Left renal cortex interstitium (tissue), 4 donors: Measurements from ENCODE around the gene PCMT1. TPM values are rescaled to one million over a fixed set of nuclear protein-coding genes. Genes with fewer than 3 reads are reported as not detected.
"Not testable (repeated sequence)": the region's sequence is repeated elsewhere in the genome, so short reads cannot be mapped to it uniquely, and the experiment has no call there.

ENCODE experiments used
- DNase-seq, 4 donors: peaks; one replicate each; pipeline ENCODE4 v3.0.0-alpha.2; 2013; ENCODE audit warnings: low read depth in 4 of 4, low spot score in 2 of 4, missing footprints in 1 of 4
- polyA plus RNA-seq, 4 donors: library from polyadenylated mRNA; unstranded; fragments of 120-200 nt; gene quantifications; one replicate each; pipeline ENCODE4 v1.2.1, GENCODE V29; 2013; ENCODE audit not compliant: insufficient read length in 4 of 4

The PCMT1 gene
- polyA plus RNA-seq, 4 donors = 83.3 to 98.4 (median 90.1) TPM

DNA sequence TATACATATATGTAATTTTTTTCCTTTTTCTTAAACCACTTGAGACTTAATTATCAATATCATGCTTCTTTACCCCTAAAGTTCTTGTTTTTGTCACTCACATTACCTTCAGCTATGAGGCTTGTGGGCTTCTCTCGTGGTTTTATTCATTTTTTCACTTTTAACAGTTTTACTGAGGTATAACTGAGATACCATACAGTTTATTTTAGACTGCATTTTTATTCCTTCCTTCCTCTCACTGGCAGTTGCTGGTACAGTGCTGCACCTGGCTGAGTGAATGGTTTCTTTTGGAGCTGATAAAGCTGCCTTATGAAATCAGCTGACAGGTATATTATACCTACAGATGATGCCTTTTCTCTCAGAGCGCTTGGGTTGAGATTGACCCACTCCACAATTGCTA, 60.3 kb downstream of the PCMT1 start:
- DNase-seq = no peak

DNA sequence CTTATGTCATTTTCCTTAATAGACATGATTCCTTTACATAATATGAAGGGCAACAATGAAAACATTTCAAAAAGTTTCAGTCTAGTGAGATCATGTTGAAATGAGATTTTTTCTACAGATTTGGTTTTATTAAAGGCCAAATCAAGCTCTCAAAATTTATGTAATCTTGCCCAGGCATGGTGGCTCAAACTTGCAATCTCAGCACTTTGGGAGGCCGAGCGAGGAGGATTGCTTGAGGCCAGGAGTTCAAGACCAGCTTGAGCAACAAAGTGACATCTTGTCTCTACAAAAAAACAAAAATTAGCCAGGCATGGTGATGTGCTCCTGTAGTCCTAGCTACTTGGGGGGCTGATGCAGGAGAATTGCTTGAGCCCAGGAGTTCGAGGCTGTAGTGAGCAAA, 63.8 kb downstream of the PCMT1 start:
- DNase-seq = no peak

DNA sequence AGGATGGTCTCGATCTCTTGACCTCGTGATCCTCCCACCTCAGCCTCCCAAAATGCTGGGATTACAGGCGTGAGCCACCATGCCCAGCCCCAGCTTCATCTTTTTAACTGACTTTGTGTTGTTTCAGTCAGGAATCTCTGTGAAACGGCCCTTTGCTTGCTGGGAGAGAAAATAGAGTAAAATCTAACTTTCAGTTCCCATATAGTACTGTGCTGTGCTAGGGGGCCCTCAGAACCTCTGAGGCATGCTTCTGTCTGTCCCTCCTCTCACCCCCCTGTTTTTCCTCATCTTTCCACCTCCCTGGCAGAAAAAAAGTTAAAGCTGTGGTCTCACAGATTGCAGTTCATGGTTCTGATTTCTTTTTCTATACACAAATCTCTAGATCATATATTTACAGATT, 66.2 kb downstream of the PCMT1 start:
- no peak for DNase-seq

DNA sequence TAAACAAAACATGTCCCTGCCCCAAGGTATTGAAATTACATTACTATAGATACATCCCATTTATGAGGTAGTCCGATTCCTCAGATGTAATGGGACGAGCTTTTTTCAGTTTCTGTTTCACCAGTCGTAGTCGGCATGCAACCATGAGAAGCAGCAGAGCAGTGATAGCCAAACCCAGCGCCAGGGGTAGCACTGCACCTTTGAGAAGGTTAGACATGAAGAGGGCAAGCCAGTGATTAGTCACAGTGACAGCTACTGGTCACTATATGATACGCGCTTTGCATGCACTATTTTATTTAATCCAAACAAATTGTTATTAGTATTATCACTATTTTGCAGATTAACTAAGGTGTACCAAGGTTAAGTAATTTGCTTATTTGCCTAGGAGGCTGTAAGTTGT, 71.0 kb downstream of the PCMT1 start:
- no peak for DNase-seq

DNA sequence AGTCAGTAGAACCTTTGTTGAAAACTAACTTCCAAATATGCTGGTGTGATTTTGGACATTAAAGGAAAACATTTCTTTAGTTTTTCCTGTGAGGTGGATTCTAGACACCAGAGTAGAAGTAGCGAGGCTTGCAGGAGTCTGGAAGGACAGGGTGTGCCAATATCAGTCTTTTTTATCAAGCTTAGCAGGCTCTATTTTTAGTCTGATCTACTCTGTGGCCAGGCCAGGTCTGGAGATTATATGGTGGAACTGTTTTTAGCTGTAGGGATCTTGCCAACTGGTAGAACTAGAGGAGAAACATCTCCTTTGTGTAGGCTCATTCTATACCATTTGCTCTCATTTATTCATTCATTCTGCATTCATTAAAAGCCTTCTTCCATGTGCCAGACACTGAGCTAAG, 72.0 kb downstream of the PCMT1 start:
- DNase-seq = no peak

DNA sequence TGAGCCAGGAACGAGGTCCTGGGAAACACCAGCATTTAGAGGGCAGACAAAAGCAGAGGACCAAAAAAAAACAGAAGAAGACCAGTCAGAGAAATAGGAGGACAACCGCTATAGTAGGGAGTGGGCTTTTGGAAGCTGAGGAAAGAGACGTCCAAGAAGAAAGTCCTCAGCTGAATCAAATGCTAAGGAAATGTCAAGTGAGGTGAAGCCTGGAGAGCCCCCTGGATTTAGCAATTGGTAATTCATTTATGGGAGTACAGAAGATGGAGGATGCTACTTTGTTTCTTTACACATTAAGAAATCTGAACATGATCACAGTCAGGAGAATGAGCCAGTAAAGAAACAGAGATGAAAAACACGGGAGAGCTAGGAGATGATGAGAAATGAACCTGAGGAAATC, 73.5 kb downstream of the PCMT1 start:
- no peak for DNase-seq

DNA sequence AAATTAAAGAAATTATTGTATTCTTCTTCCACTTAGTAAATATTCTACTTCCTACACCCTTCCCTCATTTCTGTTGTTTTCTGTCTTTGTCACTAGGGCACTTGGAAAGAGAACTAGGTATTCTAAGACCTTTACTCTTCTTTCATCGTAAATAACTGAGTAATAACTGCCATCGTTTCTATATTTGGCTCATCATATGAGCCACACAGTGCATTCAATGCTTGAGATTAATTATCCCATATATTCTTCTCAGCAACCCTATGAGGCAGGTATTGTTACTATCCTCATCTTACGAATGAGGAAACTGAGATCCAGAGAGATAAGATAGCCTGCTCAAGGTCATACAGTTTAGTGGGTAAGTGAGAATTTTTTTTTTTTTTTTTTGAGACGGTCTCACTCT, 75.8 kb downstream of the PCMT1 start:
- no peak for DNase-seq

DNA sequence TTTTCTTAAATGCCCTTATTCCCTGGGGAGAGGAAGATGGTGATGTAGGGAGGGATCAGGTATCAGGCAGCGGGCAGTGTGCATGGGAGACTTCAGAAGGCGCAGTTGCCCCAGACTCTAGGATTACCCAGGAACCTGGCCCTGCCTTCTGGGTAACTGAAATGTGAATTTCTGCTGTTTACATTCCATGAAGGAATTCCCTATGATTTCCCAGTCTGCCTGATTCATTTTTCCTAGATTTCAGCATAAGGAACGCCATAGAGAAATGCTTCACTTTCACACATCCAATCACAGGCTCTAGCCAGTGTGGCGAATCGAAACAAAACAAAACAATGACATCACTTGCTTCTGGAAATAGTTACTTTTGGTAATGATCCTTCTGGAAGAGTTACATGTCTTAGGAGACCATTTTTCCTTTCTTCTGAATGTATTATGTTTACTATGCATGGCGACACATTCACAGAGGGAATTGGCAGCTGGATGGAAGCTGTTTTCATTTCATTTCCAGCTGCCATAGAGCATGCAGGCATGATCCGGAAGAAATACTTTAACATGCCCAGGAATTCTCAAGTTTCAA, 81.3 kb downstream of the PCMT1 start:
- DNase-seq = no peak

DNA sequence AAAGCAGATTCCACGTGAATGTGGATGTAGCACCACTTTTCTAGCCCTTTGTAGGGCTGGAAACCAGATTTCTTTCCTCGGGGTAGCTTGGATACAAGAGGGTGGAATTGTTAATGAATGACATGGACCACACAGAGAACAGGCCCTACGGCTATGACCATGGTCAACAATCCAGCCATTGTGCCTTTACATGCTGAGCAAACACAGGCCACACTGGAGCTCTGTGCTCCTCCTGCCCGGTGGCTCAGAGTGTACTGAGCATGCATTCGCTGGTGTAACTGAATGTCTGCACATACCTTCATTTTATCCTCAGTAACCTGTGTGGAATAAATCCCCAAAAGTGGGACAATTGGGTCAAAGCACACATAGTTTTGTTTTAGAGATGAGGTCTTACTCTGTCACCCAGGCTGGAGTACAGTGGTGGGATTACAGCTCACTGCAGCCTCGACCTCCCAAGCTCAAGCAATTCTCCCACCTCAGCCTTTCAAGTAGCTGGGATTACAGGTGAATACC, 81.8 kb downstream of the PCMT1 start:
- DNase-seq = no peak

DNA sequence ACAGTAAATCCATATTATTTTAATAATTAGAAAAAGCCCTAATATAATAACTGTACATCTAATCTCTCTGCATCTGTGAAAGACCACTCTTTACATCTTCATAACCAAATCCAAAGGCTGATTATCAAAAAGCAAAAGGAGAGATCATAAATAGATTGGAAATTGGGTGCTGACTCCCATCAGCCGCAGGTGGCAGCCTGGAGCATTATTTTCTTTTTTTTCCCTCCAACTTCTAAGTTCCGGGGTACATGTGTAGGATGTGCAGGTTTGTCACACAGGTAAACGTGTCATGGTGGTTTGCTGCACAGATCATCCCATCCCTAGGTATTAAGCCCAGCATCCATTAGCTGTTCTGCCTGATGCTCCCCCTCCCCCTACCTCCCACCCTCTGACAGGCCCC, 84.1 kb downstream of the PCMT1 start:
- no peak for DNase-seq

DNA sequence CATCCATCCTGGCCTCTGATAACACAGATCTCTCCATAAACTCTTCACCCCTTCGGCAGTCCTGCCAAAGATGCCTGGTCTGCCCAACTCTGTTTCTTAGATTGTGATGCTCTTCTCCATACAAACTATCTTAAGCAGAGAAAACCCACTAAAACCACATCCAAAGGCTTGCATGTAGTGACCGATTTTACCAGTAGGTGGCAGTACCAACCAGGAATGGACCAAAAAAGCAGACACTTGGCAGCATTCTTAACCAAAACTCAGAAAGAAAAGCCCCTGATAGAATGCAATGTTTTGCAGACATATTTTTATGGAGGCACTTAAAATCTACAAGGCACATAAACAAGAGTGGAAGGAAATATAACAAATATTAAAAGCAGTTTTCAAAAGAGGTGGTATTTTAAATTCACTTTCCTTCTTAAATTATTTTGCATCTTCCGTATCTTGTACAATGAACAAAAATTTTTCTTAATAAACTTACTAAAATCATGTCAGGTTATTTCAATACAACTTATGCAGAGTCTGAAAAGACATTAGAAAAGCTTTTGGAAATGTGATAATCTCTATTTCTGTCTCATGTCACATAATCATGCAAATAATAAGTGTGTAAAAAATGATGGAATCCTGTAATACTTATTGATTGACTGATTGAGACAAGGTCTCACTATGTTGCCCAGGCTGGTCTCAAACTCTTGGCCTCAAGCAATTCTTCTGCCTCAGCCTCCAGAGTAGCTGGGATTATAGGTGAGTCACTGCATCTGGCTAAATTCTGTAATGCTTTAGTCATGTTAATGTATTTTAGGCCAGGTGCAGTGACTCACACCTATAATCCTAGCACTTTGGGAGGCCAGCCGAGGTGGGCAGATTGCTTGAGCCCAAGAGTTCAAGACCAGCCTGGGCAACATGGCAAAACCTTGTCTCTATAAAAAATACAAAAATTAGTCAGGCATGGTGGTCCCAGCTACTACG, 85.3 kb downstream of the PCMT1 start:
- peak in 3 of 4 donors; percentile 34 to 65 (median 38) for DNase-seq

DNA sequence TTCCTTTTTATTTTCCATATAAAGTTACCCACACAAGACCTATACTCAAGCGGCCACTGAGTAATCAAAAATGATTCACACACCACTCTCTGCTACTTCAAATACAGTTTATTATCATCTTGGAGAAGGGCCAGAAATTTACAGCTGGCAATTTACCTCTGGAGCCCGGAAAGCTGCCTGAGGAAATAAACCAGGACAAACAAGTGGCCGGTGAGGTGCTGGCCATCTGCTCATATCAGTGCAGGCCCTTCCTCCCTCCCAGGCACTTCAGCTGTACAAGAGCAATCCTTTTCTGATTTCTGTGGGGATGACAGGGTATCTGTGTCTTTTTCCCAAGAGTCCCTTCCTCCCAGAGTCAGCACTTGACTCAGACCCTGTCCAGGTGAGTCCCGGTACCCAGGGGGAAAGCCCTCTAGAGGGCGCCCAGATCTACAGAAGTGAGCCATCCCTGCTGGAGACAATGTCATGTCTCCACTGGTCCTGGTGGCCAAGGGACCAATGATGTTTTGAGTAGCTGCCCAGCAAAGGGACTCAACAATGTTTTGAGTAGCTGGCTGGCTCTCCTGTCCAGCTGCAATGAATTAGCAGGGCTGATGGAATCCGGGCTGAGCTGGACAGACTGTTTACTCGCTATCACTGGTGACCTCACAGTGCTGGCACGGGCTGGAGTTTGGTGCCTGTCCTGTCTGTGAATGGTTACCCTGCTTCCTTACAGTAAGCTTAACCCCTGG, 91.0 kb downstream of the PCMT1 start:
- DNase-seq = no peak

DNA sequence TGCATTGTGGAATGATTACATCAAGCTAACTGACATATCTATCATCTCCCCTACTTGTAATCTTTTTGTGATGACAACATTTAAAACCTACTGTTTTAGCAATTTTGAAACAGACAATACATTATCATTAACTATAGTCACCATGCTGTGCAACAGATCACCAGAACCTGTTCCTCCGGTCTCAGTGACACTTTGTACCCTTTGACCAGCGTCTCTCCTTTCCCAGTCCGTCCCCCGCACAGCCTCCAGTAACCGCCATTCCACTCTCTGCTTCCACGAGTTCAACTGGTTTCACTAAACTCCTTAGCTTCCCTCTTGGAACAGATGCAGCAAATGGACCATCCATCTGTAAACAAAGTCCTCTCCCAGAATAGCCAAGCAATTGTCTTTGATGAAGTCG, 92.8 kb downstream of the PCMT1 start:
- no peak for DNase-seq

DNA sequence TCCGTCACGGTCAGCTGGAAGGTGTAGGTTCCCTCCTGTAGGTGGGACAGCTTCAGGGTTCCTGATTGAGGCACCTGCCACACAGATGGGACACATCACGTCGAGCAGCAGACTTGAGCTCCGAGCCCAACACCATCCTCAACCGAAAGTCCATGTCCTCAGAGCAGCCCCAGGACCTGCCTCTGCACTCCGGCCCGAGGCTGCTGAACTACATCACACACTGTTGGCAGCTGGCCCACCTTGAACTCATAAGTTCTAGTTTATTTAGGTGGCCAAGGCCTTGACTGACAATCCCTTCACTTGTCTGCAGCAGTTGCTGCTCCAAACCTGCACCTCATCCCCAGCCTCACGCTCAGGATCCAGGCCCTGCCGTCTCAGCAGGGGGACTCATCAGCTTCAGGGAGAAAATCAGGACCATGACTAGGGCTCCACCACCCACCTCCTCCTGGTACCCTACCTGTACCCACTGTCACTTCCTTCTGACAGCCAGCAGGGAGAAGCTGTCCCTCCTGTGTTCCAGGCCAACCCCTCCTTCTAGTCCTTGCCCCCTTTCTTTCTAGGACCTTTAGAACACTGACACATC, 93.6 kb downstream of the PCMT1 start:
- no peak for DNase-seq

DNA sequence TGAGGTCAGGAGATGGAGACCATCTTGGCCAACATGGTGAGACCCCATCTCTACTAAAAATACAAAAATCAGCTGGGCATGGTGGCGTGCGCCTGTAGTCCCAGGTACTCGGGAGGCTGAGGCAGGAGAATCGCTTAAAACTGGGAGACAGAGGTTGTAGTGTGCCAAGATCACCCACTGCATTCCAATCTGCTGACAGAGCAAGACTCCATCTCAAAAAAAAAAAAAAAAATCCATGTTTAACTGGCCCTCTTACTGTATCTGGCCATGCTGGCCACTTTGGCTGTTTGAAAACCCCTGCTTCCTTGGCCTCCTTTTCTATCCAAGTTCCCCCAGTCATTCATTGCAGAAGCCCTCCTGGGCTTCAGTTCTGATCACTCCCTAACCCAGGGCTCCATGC, 94.5 kb downstream of the PCMT1 start:
- not testable (repeated sequence) for DNase-seq

DNA sequence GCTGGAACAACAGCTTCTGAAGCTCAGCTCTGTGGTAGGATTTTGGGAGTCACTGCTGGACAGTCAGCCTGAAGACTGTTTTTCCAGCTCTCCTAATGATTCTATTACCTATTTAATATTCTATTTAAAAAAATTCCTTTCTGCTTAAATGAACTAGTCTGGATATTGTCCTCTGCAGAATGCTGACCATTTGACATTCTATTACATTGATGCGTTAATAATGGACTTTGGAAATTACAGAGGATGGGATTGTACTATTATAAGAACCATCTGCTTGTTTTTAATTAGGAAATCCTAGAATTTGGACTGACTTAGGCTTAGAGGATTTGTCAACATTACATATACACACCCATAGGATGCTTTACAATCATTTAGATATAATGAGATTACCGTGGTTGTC, 94.9 kb downstream of the PCMT1 start:
- DNase-seq = no peak

DNA sequence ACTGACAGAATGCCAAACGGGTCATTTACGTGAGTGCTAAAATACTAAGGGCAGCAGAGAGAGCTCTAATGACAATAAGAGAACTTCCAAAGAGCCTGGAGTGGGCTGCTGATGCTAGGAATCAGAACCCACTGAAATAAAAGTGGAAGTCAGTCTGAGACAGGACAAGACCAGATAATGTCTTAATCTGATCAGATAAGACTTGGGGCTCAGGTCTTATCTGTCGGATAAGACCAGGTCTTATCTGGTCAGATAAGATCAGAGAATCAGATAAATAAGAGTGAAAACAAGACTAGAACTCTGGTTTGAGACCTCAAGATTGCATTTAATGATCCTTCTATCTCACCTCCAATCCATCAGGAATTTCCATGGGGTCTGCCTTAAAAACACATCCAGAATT, 96.0 kb downstream of the PCMT1 start:
- DNase-seq = no peak

DNA sequence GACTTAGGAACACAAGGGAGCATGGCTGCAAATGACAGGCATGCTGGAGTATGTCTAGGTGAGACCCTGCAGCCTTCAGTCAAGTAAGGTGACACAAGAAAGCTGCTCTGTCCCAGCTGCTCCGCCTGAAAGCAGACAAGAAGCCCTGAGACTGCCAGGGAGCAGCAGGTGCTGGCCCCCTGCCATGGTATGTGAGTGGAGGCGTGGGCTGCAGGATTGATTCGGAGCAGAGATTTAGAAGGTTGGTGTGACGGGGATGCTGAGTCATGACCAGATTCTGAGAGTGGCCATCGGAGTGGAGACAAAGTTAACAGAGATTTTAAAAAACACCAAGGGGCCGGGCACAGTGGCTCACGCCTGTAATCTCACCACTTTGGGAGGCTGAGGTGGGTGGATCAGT, 96.8 kb downstream of the PCMT1 start:
- no peak for DNase-seq

DNA sequence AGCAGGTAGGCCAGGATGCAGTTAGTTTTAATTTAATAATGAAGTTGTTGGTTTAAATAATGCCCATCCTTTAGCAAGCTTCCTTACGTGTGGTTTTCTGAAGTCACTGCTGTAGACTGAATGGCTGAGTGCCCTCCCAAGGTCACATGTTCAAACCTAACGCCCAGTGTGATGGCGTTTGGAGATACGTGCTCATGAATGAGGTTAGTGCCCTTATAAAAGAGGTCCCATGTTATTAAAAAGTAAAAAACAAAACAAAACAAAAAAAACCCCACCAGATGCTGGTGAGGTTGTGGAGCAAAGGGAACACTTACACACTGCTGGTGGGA, 98.4 kb downstream of the PCMT1 start:
- DNase-seq = no peak

DNA sequence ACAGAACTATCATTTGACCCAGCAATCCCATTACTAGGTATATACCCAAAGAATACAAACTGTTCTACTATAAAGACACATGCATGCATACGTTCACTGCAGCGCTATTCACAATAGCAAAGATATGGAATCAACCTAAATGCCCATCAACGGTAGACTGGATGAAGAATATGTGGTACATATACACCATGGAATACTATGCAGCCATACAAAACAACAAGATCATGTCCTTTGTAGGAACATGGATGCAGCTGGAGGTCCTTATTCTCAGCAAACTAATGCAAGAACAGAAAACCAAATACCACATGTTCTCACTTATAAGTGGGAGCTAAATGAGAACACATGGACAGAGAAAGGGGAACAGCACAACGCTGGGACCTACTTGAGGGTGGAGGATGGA, 98.8 kb downstream of the PCMT1 start:
- not testable (repeated sequence) for DNase-seq

DNA sequence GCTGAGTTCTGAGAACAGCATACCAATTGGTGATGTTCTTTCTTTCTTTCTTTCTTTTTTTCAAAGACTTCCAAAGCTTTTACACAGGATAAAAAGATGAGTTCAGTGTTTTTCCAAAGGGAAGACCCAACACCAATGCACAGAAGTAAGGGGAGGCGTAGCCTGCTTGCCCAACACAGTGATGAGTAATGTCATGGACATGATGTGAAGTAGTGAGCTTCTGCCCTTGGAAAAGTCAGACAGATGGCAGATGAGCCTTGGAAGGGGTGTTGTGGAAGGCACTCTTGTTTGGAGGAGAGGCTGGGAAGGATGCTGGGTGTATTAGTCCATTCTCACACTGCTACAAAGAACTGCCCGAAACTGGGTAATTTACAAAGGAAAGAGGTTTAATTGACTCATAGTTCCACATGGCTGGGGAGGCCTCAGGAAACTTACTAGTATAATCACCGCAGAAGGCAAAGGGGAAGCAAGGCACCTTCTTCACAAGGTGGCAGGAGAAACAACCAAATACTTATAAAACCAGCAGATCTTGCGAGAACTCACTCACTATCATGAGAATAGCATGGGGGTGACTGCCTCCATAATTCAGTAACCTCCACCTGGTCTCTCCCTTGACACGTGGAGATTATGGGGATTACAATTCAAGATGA, 102.0 kb downstream of the PCMT1 start:
- DNase-seq = no peak
